Activated CD4-positive, alpha-beta memory T cell treated with anti-CD3 and anti-CD28 coated beads, Interleukin-2, amount 10 ng/mL, durations not matched to agents 7 days and 5 days (primary cell): ENCODE data around the gene DEFB119. TPM values are rescaled to one million over a fixed set of nuclear protein-coding genes. Genes with fewer than 3 reads are reported as not detected.
"Not testable (repeated sequence)": the region's sequence is repeated elsewhere in the genome, so short reads cannot be mapped to it uniquely, and the experiment has no call there.

ENCODE experiments used
- CTCF ChIA-PET: fragments of 350-600 bp; sonication (Branson Sonifier 250); formaldehyde crosslinking; loops from one replicate; lab custom pipeline; 2021; ENCODE audit warnings: antibody characterized with exemption, inconsistent platforms; lab: Charles Lee
- POLR2A ChIA-PET: fragments of 350-600 bp; sonication (Branson Sonifier 250); formaldehyde crosslinking; loops from one replicate; lab custom pipeline; 2021; ENCODE audit warnings: antibody characterized with exemption; lab: Charles Lee
- DNase-seq: peaks from one replicate; pipeline ENCODE4 v3.0.0-alpha.2; 2020
- H3K27ac Mint-ChIP-seq: one replicate; pipeline ENCODE4 v1.8.0; 2021; ENCODE audit warnings: mild to moderate bottlenecking, mixed read lengths
- H3K27me3 Mint-ChIP-seq: one replicate; pipeline ENCODE4 v1.8.0; 2021; ENCODE audit warnings: mixed read lengths
- H3K36me3 Mint-ChIP-seq: one replicate; pipeline ENCODE4 v1.8.0; 2021; ENCODE audit warnings: low read depth, mixed read lengths
- H3K4me1 Mint-ChIP-seq: one replicate; pipeline ENCODE4 v1.8.0; 2021; ENCODE audit warnings: mixed read lengths
- H3K4me3 Mint-ChIP-seq: one replicate; pipeline ENCODE4 v1.8.0; 2021; ENCODE audit warnings: mild to moderate bottlenecking, mixed read lengths
- H3K9me3 Mint-ChIP-seq: one replicate; pipeline ENCODE4 v1.8.0; 2021; ENCODE audit warnings: mixed read lengths
- total RNA-seq, 2 experiments: library from RNA; stranded (reverse); gene quantifications; one replicate each; pipeline ENCODE4 v1.2.3, GENCODE V29; 2021

The DEFB119 gene
- total RNA-seq, 2 experiments from 2014 or later: not detected

DNA sequence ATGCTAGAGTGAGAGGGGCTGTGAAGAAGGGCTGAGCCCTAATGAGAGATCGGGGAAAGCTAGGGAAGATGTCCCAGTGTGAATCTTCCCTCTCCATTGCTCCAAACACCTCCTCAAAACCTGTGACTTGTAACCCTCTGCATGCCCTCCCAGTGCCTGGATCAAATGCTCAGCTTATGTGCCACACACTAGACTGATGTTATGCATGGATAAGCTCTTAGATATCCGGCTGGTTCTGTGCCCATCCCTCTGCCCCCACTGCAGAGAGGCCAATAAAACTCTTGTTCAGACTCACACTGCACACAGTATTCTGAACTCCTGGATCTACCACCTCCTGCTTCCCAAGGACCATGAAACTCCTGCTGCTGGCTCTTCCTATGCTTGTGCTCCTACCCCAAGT, 22.1 kb downstream of the DEFB119 start, which contains the start of gene DEFB118:
Gene DEFB118 (plus strand): TSS at position 301 of the 400 bp plus-strand sequence. CDS start 50 bp downstream, at position 351.
- Mint-ChIP-seq H3K4me1 (no peaks in the 10 kb centered on the region), H3K36me3 (no peaks in the 10 kb centered on the region), H3K9me3 (no peaks in the 10 kb centered on the region), H3K4me3 (no peak within 1 kb of the TSS), H3K27ac (no peak within 1 kb of the TSS), H3K27me3 (no peaks in the 10 kb centered on the region)
- POLR2A ChIA-PET: no interaction called here
- DNase-seq: no peak
- CTCF ChIA-PET: no interaction called here

DNA sequence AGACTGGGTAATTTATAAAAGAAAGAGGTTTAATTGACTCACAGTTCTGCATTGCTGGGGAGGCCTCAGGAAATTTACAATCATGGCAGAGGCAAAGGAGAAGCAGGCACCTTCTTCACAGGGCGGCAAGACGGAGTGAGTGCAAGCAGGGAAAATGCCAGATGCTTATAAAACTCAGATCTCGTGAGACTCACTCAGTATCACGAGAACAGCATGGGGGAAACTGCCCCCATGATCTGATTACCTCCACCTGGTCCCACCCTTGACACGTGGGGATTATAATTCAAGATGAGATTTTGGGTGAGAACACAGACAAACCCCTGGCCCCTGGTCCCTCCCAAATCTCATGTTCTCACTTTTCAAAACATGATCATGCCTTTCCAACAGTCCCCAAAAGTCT, 26.1 kb downstream of the DEFB119 start:
- H3K27me3 Mint-ChIP-seq, POLR2A ChIA-PET, H3K9me3 Mint-ChIP-seq, CTCF ChIA-PET, H3K27ac Mint-ChIP-seq, H3K4me3 Mint-ChIP-seq, DNase-seq, H3K4me1 Mint-ChIP-seq, H3K36me3 Mint-ChIP-seq: not testable (repeated sequence)

DNA sequence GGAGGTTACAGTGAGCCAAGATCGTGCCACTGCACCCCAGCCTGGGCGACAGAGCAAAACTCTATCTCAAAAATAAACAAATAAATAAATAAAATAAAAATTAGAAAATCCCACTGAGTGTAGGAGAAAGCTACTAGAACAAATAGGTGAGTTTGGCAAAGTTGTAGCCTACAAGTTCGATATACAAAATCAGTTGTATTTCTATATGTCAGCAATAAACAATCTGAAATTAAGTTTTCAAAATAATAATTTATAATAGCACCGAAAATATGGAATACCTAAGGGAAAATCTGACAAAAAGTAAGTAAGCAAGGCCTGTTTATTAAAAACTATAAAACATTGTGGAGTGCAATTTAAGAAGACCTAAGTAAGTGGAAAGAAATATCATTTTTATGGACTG, 27.1 kb downstream of the DEFB119 start:
- no peaks in the 10 kb centered on the region for H3K27me3 Mint-ChIP-seq
- no peaks in the 10 kb centered on the region for H3K36me3 Mint-ChIP-seq
- H3K4me3 Mint-ChIP-seq: no peak overlapping the region
- H3K27ac Mint-ChIP-seq: no peak overlapping the region
- no peak for DNase-seq
- peaks cover 3% of the 10 kb centered on the region for H3K9me3 Mint-ChIP-seq
- H3K4me1 Mint-ChIP-seq: no peaks in the 10 kb centered on the region
- ChIA-PET POLR2A (no interaction called here), CTCF (no interaction called here)

DNA sequence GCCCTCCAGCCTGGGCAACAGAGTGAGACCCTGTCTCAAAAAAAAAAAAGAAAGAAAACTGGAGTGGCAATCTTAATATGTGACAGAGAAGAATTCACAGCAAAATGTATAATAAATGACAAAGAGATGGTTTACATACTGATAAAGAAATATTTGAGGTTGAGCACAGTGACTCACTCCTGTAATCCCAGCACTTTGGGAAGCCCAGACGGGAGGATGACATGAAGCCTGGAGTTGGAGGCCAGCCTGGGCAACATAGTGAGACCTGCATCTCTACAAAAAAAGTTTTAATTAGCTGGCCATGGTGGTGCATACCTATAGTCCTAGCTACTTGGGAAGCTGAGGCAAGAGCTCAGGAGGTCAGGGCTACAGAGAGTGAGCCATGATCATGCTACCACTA, 34.4 kb downstream of the DEFB119 start:
- peaks cover 1% of the 10 kb centered on the region for H3K27me3 Mint-ChIP-seq
- H3K4me1 Mint-ChIP-seq: no peaks in the 10 kb centered on the region
- ChIA-PET CTCF (no interaction called here), POLR2A (no interaction called here)
- H3K9me3 Mint-ChIP-seq: peaks cover 3% of the 10 kb centered on the region
- H3K36me3 Mint-ChIP-seq: no peaks in the 10 kb centered on the region
- no peak for DNase-seq
- no peak overlapping the region for H3K27ac Mint-ChIP-seq
- no peak overlapping the region for H3K4me3 Mint-ChIP-seq

DNA sequence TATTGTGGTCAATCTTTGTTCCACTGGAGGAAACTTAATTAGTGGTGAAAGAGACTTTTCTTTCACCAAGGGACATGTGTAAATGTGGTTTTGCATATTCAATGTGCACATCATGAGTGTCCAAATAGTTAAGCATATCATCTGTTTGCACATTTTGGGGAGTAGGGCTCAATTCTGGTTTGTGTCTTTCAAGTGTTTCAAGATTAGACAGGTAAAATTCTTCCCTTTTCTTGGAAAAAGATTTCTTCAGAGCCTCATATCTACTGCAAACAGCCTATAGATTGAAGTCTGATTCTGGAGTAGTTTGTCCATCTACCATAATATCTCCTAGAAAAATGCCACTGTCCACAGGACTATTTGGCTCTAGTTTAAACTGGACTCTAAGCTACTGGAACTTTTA, 48.9 kb downstream of the DEFB119 start:
- POLR2A ChIA-PET: no interaction called here
- H3K36me3 Mint-ChIP-seq: no peaks in the 10 kb centered on the region
- H3K4me3 Mint-ChIP-seq: no peak overlapping the region
- H3K9me3 Mint-ChIP-seq: no peaks in the 10 kb centered on the region
- no peak overlapping the region for H3K27ac Mint-ChIP-seq
- DNase-seq: no peak
- no peaks in the 10 kb centered on the region for H3K27me3 Mint-ChIP-seq
- no peaks in the 10 kb centered on the region for H3K4me1 Mint-ChIP-seq
- CTCF ChIA-PET: no interaction called here

DNA sequence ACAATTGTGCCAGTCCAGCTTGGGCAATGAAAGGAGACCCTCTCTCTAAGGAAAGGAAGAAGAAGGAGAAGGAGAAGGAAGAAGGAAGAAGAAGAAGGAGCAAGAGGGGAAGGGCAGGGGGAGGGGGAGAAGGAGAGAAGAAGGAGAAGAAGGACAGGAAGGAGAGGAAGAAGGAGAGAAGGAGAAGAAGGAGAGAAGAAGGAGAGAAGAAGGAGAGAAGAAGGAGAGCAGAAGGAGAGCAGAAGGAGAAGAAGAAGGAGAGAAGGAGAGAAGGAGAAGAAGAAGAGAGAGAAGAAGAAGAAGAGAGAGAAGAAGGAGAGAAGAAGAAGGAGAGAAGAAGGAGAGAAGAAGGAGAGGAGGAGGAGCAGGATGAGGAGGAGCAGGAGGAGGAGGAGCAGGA, 59.5 kb downstream of the DEFB119 start:
- Mint-ChIP-seq H3K27me3 (no peaks in the 10 kb centered on the region), H3K4me1 (no peaks in the 10 kb centered on the region), H3K36me3 (no peaks in the 10 kb centered on the region), H3K4me3 (no peak overlapping the region), H3K9me3 (peaks cover 3% of the 10 kb centered on the region), H3K27ac (no peak overlapping the region)
- POLR2A ChIA-PET: no interaction called here
- CTCF ChIA-PET: no interaction called here
- DNase-seq: no peak

Other genes with a start within 250 kb of the DEFB119 start
- gene DEFB115, start 132.9 kb downstream of the DEFB119 start, total RNA-seq: not detected
- gene DEFB116, start 82.0 kb downstream of the DEFB119 start, total RNA-seq: not detected
- gene DEFB118, start 22.0 kb downstream of the DEFB119 start, total RNA-seq: not detected
- not detected for gene DEFB121, start 15.6 kb upstream of the DEFB119 start, total RNA-seq
- not detected for gene DEFB123, start 50.0 kb upstream of the DEFB119 start, total RNA-seq
- gene DEFB124, start 84.5 kb upstream of the DEFB119 start, total RNA-seq: not detected
- not detected for gene REM1, start 84.7 kb upstream of the DEFB119 start, total RNA-seq
- gene HM13, start 123.9 kb upstream of the DEFB119 start, total RNA-seq: 100 to 1,000 TPM; 162 to 165 TPM
- gene ID1, start 214.7 kb upstream of the DEFB119 start, total RNA-seq: under 1 TPM; 0.48 to 0.58 TPM
- gene COX4I2, start 247.3 kb upstream of the DEFB119 start, total RNA-seq: not detected